Endothelial cell of umbilical vein (primary cell): ENCODE results near the gene GIPC1. TPM values are rescaled to one million over a fixed set of nuclear protein-coding genes. Genes with fewer than 3 reads are reported as not detected.

Experiments
- BruUV-seq: library from RNA; stranded (reverse); fragments of 400-500 nt; replicated peaks from 2 replicates; lab custom pipeline; 2021; lab: Mats Ljungman, UMichigan
- CTCF ChIA-PET: fragments of 300-600, 350-600 bp; sonication (Branson Sonifier 250); formaldehyde crosslinking; loops from one replicate; lab custom pipeline; 2021; ENCODE audit warnings: antibody characterized with exemption, inconsistent platforms; lab: Charles Lee
- POLR2A ChIA-PET: fragments of 300-600, 350-600 bp; sonication (Branson Sonifier 250); formaldehyde crosslinking; loops from one replicate; lab custom pipeline; 2021; ENCODE audit warnings: antibody characterized with exemption, inconsistent platforms; lab: Charles Lee
- DNase-seq: peaks from one replicate; pipeline ENCODE4 v3.0.0-alpha.2; 2011; ENCODE audit warnings: low read depth, low spot score
- FAIRE-seq: peaks from 2 replicates; lab custom pipeline; 2011; peaks lifted over from hg19 to GRCh38; lab: Jason Lieb, UNC
- H2AFZ ChIP-seq: 2 replicates; pipeline ENCODE4 v1.6.0; 2012; ENCODE audit warnings: low read depth, low read length, control low read depth, inconsistent platforms
- H3K27ac ChIP-seq: 2 replicates; pipeline ENCODE4 v1.5.1; 2011; ENCODE audit warnings: low read depth, mild to moderate bottlenecking, control low read depth, low read length, moderate library complexity; ENCODE audit not compliant: insufficient read depth
- H3K27me3 ChIP-seq, 2 experiments: 2 replicates each; pipeline versions ENCODE4 v1.6.0 to v1.6.1; 2011; ENCODE audit warnings: low read length in 2 of 2, mixed read lengths in 1 of 2; ENCODE audit not compliant: control insufficient read depth in 2 of 2, insufficient read depth in 2 of 2
- H3K36me3 ChIP-seq, 2 experiments: 2 replicates in 1 of 2; 3 replicates in 1 of 2; pipeline ENCODE4 v1.5.1; 2011; ENCODE audit warnings: low read length in 2 of 2, mild to moderate bottlenecking in 1 of 2, moderate library complexity in 1 of 2; ENCODE audit not compliant: control insufficient read depth in 2 of 2, insufficient read depth in 2 of 2; ENCODE audit errors: extremely low read depth in 1 of 2
- H3K4me1 ChIP-seq: 3 replicates; pipeline ENCODE4 v1.5.1; 2011; ENCODE audit warnings: mild to moderate bottlenecking, low read length; ENCODE audit not compliant: control insufficient read depth, insufficient read depth; ENCODE audit errors: extremely low read depth
- H3K4me2 ChIP-seq: 2 replicates; pipeline ENCODE4 v1.6.1; 2011; ENCODE audit warnings: low read length, control low read depth, mixed read lengths; ENCODE audit not compliant: insufficient read depth
- H3K4me3 ChIP-seq, 3 experiments: fragments of 200-600 bp in 1 of 3; sonication (generic), shearing (Covaris generic) in 1 of 3; replicated peaks in 1 of 3; 2 replicates each; pipeline ENCODE4 v1.5.1; 2011 to 2016; ENCODE audit warnings: control low read depth in 3 of 3, low read length in 3 of 3, mild to moderate bottlenecking in 2 of 3, inconsistent platforms in 1 of 3, low read depth in 1 of 3, moderate library complexity in 1 of 3; ENCODE audit not compliant: insufficient read depth in 1 of 3
- H3K79me2 ChIP-seq: 2 replicates; pipeline ENCODE4 v1.6.0; 2012; ENCODE audit warnings: low read length, inconsistent platforms; ENCODE audit not compliant: control insufficient read depth, insufficient read depth
- H3K9ac ChIP-seq: replicated peaks from 2 replicates; pipeline ENCODE3; 2011; ENCODE audit warnings: low read length, control low read depth; ENCODE audit not compliant: insufficient read depth; ENCODE audit errors: extremely low read depth
- H3K9me1 ChIP-seq: replicated peaks from 3 replicates; pipeline ENCODE4 v1.6.0; 2011; ENCODE audit warnings: mild to moderate bottlenecking, low read length; ENCODE audit not compliant: control insufficient read depth, insufficient read depth; ENCODE audit errors: extremely low read depth
- H3K9me3 ChIP-seq: replicated peaks from 2 replicates; pipeline ENCODE4 v1.5.1; 2012; ENCODE audit warnings: low read length, inconsistent platforms; ENCODE audit not compliant: control insufficient read depth, insufficient read depth
- H4K20me1 ChIP-seq: replicated peaks from 2 replicates; pipeline ENCODE3; 2011; ENCODE audit warnings: mild to moderate bottlenecking, low read length; ENCODE audit not compliant: control insufficient read depth, insufficient read depth; ENCODE audit errors: extremely low read depth
- CTCF ChIP-seq, 2 donors: IDR thresholded peaks; 1 replicate in 1 of 2; 2 replicates in 1 of 2; pipeline ENCODE4 v1.5.1; 2011; ENCODE audit warnings: low read length in 2 of 2, mild to moderate bottlenecking in 2 of 2, moderate library complexity in 2 of 2, control low read depth in 1 of 2, inconsistent platforms in 1 of 2, low read depth in 1 of 2; ENCODE audit not compliant: insufficient read depth in 1 of 2; ENCODE audit errors: extremely low read depth in 1 of 2
- EZH2 ChIP-seq: IDR thresholded peaks from 2 replicates; pipeline ENCODE4 v1.6.1; 2012; ENCODE audit warnings: borderline replicate concordance, low read depth, mild to moderate bottlenecking, moderate library complexity, low read length, inconsistent platforms; ENCODE audit not compliant: severe bottlenecking
- FOS ChIP-seq: IDR thresholded peaks from 2 replicates; pipeline ENCODE4 v1.6.1; 2011; ENCODE audit warnings: mild to moderate bottlenecking, low read length, moderate library complexity, borderline replicate concordance; ENCODE audit not compliant: insufficient read depth
- GATA2 ChIP-seq: IDR thresholded peaks from 2 replicates; pipeline ENCODE4 v1.7.0; 2011; ENCODE audit warnings: low read depth, mild to moderate bottlenecking, moderate library complexity, mixed read lengths, low read length; ENCODE audit not compliant: insufficient read length, insufficient read depth
- JUN ChIP-seq: IDR thresholded peaks from 2 replicates; pipeline ENCODE4 v1.6.1; 2011; ENCODE audit warnings: borderline replicate concordance, low read depth; ENCODE audit not compliant: insufficient read length, insufficient read depth
- MYC ChIP-seq: IDR thresholded peaks from one replicate; pipeline ENCODE4 v1.6.1; 2011; ENCODE audit warnings: mild to moderate bottlenecking, low read depth, low read length
- POLR2A ChIP-seq: IDR thresholded peaks from 2 replicates; pipeline ENCODE4 v1.6.1; 2012; ENCODE audit warnings: low read depth, mild to moderate bottlenecking, control low read depth, low read length
- POLR2AphosphoS5 ChIP-seq: IDR thresholded peaks from 2 replicates; pipeline ENCODE4 v1.6.1; 2012; ENCODE audit warnings: low read depth, mild to moderate bottlenecking, control low read depth, low read length, moderate library complexity; ENCODE audit not compliant: insufficient read depth
- dilution Hi-C: fragments of 300-500 bp; cut with MboI; formaldehyde crosslinking; loops from one replicate; pipeline ENCODE4 v1.15.0; 2019; ENCODE audit warnings: low sequenced_read_pairs; ENCODE audit not compliant: extremely low pct_ligation_motif_present
- intact Hi-C: fragments of 100-400 bp; cut with micrococcal nuclease; formaldehyde crosslinking; loops from one replicate; pipeline ENCODE4 v1.10.0; 2022
- polyA plus RNA-seq, 4 experiments: library from polyadenylated mRNA; depleted of rRNA in 3 of 4; stranded (reverse) in 3 of 4; unstranded in 1 of 4; fragments of >200 nt; gene quantifications; 2 replicates each; pipeline versions ENCODE4 v1.2.1 to v1.2.3, GENCODE V29; 2011 to 2012; ENCODE audit warnings: missing spikeins in 1 of 4
- total RNA-seq: library from RNA; stranded (reverse); gene quantifications from 2 replicates; pipeline ENCODE4 v1.2.3, GENCODE V29; 2021
- TF ChIP-seq, protein P1 (sequence below): IDR thresholded peaks from 2 replicates; pipeline ENCODE4 v1.6.1; 2011; ENCODE audit not compliant: insufficient read depth, insufficient read length

The GIPC1 gene
- total and polyA plus RNA-seq, 2 donors (not counting 3 experiments of a cell fraction or from before 2014, with no cell fraction given) = 108 to 141 TPM

- peaks cover 0 to 2% of the 10 kb centered on the region in 2 experiments for H3K36me3 ChIP-seq
- H3K9me3 ChIP-seq = no peaks in the 10 kb centered on the region
- no peak overlapping the region for H3K9ac ChIP-seq
- peaks cover 23% of the 10 kb centered on the region for H3K79me2 ChIP-seq
- TF ChIP-seq POLR2A (no peak), GATA2 (no peak), FOS (no peak), JUN (no peak), MYC (no peak), CTCF (IDR thresholded peaks at IDR 0.05; ENCODE audit: extremely low read depth in 1 of 2, insufficient read depth in 1 of 2, low read depth in 1 of 2, low read length in 2 of 2) (no peak), EZH2 (no peak), POLR2AphosphoS5 (no peak)
- TF ChIP-seq, protein P1, sequence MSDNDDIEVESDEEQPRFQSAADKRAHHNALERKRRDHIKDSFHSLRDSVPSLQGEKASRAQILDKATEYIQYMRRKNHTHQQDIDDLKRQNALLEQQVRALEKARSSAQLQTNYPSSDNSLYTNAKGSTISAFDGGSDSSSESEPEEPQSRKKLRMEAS = no peak
- no peaks in the 10 kb centered on the region for H3K9me1 ChIP-seq
- DNase-seq (peak; percentile 59), FAIRE-seq (peak; percentile 96)
- H2AFZ ChIP-seq = peak overlapping the region; percentile 56
- peaks cover 0 to under 1% of the 10 kb centered on the region in 2 experiments for H3K27me3 ChIP-seq
- BruUV-seq = no TSS peak
- intact Hi-C loops (no loop called here), dilution Hi-C loops (no loop called here)
- ChIA-PET POLR2A (interaction anchor here (3.0 kb wide), 1 partner anchor 20 kb away, joined by 22 read pairs; the partner anchor contains the start of gene DNAJB1), CTCF (interaction anchor here (0.9 to 2.9 kb wide), 7 partner anchors 10 to 64 kb away, joined by 3 to 13 read pairs (median 5); no protein-coding TSS in a partner anchor)
- no peak overlapping the region for H3K4me3 ChIP-seq
- H3K27ac ChIP-seq = no peak overlapping the region
- peak overlapping the region; percentile 6 for H3K4me2 ChIP-seq
- peaks cover 23% of the 10 kb centered on the region for H3K4me1 ChIP-seq
- no peaks in the 10 kb centered on the region for H4K20me1 ChIP-seq
These were observed 1.4 kb upstream of the GIPC1 start for GRCh38 chr19:14497228-14497921.
